Glomerular visceral epithelial cell (primary cell): ENCODE results near the gene COA8.

ENCODE experiments used
- DNase-seq: peaks from one replicate; pipeline ENCODE4 v3.0.0-alpha.2; 2016; ENCODE audit errors: extremely low spot score

The COA8 gene

GRCh38 chr14:103548463-103549351 is 14.1 kb upstream of the COA8 start:
- DNase-seq: no peak

- DNase-seq: no peak
These were observed 13.1 kb upstream of the COA8 start for GRCh38 chr14:103549361-103550311.

- DNase-seq: peak; percentile 92
These were observed 12.1 kb upstream of the COA8 start for GRCh38 chr14:103550451-103551337.

GRCh38 chr14:103551338-103551762 is 11.4 kb upstream of the COA8 start:
- peak; percentile 56 for DNase-seq

GRCh38 chr14:103552011-103552845 is 10.5 kb upstream of the COA8 start:
- peak; percentile 92 for DNase-seq

- no peak for DNase-seq
These were observed 9.9 kb upstream of the COA8 start for GRCh38 chr14:103552846-103553210.

GRCh38 chr14:103555559-103556337 is 7.0 kb upstream of the COA8 start:
- no peak for DNase-seq

- DNase-seq: no peak
These were observed 5.6 kb upstream of the COA8 start for GRCh38 chr14:103556946-103557758.

- peak; percentile 98 for DNase-seq
These were observed 4.5 kb upstream of the COA8 start for GRCh38 chr14:103558071-103558882.

GRCh38 chr14:103559766-103560165 is 3.0 kb upstream of the COA8 start:
- no peak for DNase-seq

- no peak for DNase-seq
These were observed 2.1 kb upstream of the COA8 start for GRCh38 chr14:103560691-103561090.

GRCh38 chr14:103561381-103562178 is 1.2 kb upstream of the COA8 start:
- DNase-seq: peak; percentile 55

- DNase-seq: peak; percentile 51
These were observed 656 bp upstream of the COA8 start for GRCh38 chr14:103562179-103562428.

GRCh38 chr14:103563226-103563620 is 463 bp downstream of the COA8 start:
- DNase-seq: no peak

GRCh38 chr14:103563844-103564505 is 1.2 kb downstream of the COA8 start:
- DNase-seq: no peak

GRCh38 chr14:103568952-103569351 is 6.2 kb downstream of the COA8 start:
- no peak for DNase-seq

- no peak for DNase-seq
These were observed 6.6 kb downstream of the COA8 start for GRCh38 chr14:103569408-103569807.
